IPS-15b (cell line): Measurements from ENCODE around the gene TBPL2.
"Not testable (repeated sequence)": the region's sequence is repeated elsewhere in the genome, so short reads cannot be mapped to it uniquely, and the experiment has no call there.

Experiments
- H3K27me3 ChIP-seq: one replicate; pipeline ENCODE4 v1.6.1; 2013; ENCODE audit warnings: low read length; ENCODE audit not compliant: control insufficient read depth, insufficient read depth
- H3K36me3 ChIP-seq: one replicate; pipeline ENCODE4 v1.6.1; 2013; ENCODE audit warnings: low read length; ENCODE audit not compliant: control insufficient read depth, insufficient read depth
- H3K4me1 ChIP-seq: one replicate; pipeline ENCODE4 v1.6.1; 2013; ENCODE audit warnings: mild to moderate bottlenecking, low read length; ENCODE audit not compliant: control insufficient read depth, insufficient read depth
- H3K4me3 ChIP-seq: one replicate; pipeline ENCODE4 v1.5.1; 2013; ENCODE audit warnings: low read depth, low read length
- H3K9ac ChIP-seq: one replicate; pipeline ENCODE4 v1.6.1; 2013; ENCODE audit warnings: low read depth, mild to moderate bottlenecking, low read length
- H3K9me3 ChIP-seq: one replicate; pipeline ENCODE4 v1.6.1; 2013; ENCODE audit warnings: mild to moderate bottlenecking, low read length; ENCODE audit not compliant: control insufficient read depth, insufficient read depth

Gene TBPL2

DNA sequence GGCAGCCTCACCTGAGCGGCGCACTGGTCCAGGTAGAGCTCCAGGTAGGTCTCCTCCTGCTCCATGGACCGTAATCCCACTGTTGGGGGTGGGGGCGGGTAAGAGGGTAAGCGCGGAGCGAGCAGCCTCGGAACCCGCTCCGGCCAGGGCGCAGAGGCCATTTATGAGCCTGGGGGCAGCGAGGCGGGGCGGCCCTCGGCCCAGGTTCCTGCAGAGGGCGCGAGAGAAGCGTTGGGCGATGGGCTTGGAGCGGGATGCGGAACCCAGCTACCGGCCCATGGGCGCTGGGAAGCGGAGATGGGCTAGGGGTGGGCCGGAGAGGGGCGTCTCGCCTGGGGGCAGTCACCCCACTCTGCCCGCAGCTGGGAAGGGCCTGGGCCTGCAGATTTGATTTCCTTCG lies at the start of gene TBPL2:
TSS of gene TBPL2 (minus strand) at position 232 of the 400 bp plus-strand sequence. CDS start at position 65, 167 bp downstream.
- H3K4me3 ChIP-seq, result peak within 1 kb of the TSS; percentile 37
- no peaks in the 10 kb centered on the region for H3K9me3 ChIP-seq
- no peaks in the 10 kb centered on the region for H3K36me3 ChIP-seq
- H3K4me1 ChIP-seq, result peaks cover 4% of the 10 kb centered on the region
- peak within 1 kb of the TSS; percentile 47 for H3K9ac ChIP-seq
- H3K27me3 ChIP-seq, result no peaks in the 10 kb centered on the region

DNA sequence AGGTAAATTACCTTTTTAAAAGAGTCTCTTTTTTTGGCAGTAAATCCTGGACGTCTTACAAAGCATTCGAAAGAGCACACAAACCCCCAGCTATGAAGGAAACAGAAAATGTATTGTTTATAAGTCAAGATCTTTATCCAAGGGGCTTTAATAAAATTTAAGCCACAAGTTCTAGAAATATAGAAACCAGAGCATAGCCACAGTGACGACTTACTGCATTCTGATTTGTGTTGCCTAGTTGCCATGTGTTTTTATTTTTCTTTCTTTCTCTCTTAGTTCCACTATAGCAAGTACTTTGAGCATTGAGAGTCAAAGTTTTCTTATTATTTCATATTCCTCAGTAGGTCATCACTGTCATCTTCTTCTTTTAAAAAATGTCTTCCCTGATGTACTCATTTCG lies 47.8 kb upstream of the TBPL2 start:
- H3K4me1 ChIP-seq, result no peaks in the 10 kb centered on the region
- H3K4me3 ChIP-seq, result no peak overlapping the region
- H3K27me3 ChIP-seq, result no peaks in the 10 kb centered on the region
- no peaks in the 10 kb centered on the region for H3K36me3 ChIP-seq
- no peaks in the 10 kb centered on the region for H3K9me3 ChIP-seq
- no peak overlapping the region for H3K9ac ChIP-seq

DNA sequence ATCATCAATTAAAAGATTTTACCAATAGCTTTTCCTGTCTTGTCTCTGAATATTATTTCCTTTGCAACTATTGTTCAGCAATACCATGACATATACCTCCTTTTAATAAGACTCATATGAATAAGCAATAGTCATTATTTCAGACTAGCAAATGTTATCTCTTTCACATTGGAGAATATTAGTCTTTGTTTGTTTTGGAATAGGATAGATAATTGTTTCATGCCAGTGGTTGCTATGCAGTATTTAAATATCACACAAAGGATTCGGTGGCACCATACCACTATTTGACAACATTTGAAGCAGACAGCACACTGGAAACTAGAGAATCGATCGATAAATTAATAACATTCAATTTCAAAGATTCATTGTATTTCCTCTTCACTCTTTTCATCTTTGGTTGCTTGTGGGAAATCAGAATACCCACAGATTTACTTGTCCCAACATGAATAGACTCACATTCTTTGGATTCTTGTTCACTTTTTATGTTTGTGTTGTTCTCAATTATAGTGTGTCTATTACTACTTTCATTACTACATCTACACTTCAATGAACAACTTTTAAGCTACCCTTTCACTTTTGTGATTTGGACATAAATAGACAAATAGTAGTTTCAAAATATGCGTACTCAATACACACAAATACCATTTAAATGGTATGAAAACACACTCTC lies 42.7 kb upstream of the TBPL2 start:
- Histone ChIP-seq H3K36me3 (no peaks in the 10 kb centered on the region), H3K4me3 (no peak overlapping the region), H3K27me3 (no peaks in the 10 kb centered on the region), H3K9ac (no peak overlapping the region), H3K9me3 (no peaks in the 10 kb centered on the region), H3K4me1 (no peaks in the 10 kb centered on the region)

DNA sequence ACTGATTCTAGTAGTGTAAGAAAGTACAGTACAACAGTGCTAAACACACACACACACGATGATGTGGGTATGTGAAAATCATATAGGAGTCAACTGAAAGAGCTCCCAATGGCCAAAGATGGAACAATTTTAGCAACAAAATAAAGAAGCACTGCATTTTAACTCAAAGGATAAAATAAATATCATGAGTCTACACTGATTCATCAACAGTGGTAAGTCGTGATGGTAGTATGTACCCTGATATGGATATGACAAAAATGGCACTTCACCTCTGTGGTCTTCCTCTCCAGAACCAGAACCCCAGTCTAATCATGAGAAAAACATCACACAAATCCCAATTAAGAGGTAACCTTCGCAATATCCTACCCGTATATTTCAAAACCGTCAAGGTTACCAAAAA lies 41.4 kb upstream of the TBPL2 start:
- Histone ChIP-seq H3K9me3 (no peaks in the 10 kb centered on the region), H3K27me3 (no peaks in the 10 kb centered on the region), H3K36me3 (no peaks in the 10 kb centered on the region), H3K4me1 (no peaks in the 10 kb centered on the region), H3K9ac (no peak overlapping the region), H3K4me3 (no peak overlapping the region)

DNA sequence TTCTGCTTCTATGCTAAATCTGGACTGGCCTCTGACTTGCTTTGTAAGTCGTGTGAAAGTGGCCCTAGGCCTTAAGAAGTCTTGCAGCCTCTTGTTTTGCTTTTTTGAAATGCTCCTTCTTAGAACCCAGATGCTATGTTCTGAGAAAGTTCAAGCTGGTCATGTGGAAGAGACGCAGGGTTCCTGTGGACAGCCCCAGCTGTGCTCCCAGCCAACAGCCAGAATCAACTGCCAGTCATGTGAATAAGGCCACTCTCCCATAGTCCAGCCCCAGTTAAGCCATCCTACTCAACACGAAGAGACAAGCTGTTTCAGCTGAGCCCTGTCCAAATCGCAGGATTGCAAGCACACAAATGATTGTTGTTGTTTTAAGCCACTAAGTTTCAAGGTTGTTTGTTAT lies 37.3 kb upstream of the TBPL2 start:
- Histone ChIP-seq H3K9me3 (no peaks in the 10 kb centered on the region), H3K9ac (no peak overlapping the region), H3K27me3 (no peaks in the 10 kb centered on the region), H3K4me1 (no peaks in the 10 kb centered on the region), H3K4me3 (no peak overlapping the region), H3K36me3 (no peaks in the 10 kb centered on the region)

DNA sequence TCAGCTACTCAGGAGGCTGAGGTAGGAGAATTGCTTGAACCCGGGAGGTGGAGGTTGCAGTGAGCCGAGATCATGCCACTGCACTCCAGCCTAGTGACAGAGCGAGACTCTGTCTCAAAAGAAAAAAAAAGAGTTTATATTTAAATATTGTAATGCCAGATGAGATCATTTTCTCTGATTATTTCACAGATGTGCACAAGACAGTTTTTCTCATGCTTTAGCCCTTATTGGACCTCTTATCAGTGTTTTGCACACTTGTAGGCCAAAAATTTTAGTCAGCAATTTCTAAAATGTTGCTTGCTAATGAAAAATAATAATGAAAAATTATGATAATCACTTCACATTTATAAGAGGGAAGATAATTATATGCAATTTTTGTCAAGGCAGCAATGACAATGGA lies 36.0 kb upstream of the TBPL2 start:
- H3K4me3 ChIP-seq, H3K36me3 ChIP-seq, H3K27me3 ChIP-seq, H3K9me3 ChIP-seq, H3K9ac ChIP-seq, H3K4me1 ChIP-seq: not testable (repeated sequence)

DNA sequence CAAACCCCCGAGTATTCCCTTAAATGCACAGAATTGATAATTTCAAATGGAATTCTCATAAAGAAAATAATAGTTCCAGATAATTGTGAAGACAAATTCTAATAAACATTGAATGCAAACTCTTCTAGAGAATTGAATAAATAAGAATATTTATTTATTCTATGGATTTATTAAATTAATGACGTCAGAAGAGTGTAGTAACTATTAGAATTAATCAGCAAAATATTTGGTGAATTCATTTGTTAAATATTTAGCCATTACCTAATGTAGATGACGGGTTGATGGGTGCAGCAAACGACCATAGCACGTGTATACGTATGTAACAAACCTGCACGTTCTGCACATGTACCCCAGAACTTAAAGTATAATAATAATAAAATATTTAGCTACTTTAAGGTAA lies 33.4 kb upstream of the TBPL2 start:
- Histone ChIP-seq H3K27me3 (no peaks in the 10 kb centered on the region), H3K9ac (no peak overlapping the region), H3K4me1 (no peaks in the 10 kb centered on the region), H3K36me3 (no peaks in the 10 kb centered on the region), H3K9me3 (no peaks in the 10 kb centered on the region), H3K4me3 (no peak overlapping the region)

DNA sequence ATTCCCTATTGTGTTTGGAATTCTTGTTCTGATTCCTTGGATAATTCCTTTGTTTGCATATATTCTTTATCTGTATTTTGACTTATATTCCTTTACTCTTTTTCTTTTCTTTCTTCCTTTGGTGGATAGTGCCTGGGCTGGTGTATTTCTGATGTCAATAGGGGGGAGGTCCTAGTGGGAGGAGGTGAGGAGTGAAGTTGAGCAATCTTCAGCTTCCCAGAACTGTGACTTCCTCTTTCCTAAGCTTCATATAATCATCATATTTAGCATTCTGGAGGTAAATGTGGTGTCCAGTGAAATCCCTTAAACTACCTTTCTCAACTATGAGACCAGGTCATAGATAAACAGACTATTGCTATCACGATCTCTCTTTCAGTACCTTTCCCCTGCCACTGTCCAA lies 29.6 kb upstream of the TBPL2 start:
- Histone ChIP-seq H3K9me3 (no peaks in the 10 kb centered on the region), H3K27me3 (no peaks in the 10 kb centered on the region), H3K36me3 (no peaks in the 10 kb centered on the region), H3K4me3 (no peak overlapping the region), H3K9ac (no peak overlapping the region), H3K4me1 (no peaks in the 10 kb centered on the region)

DNA sequence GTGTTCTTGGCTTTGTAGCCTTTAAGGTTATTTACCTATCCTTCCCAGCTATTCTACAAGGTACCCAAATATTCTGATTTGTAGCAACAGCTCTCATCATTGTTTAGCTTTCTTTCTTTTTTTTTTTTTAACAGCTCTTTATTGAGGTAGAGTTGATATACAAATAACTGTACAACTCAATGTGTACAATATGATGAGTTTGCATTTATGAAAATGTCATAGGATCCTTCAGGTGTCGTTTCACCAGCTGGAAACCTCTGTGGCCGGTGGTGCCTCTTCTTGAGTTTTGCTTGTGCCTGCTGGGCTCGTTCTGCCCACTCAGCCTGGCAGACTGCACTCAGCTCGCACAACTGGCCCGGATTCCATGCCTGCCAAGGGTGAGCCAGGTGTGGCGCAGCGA lies 26.9 kb upstream of the TBPL2 start:
- no peak overlapping the region for H3K4me3 ChIP-seq
- no peaks in the 10 kb centered on the region for H3K4me1 ChIP-seq
- H3K27me3 ChIP-seq, result no peaks in the 10 kb centered on the region
- H3K9me3 ChIP-seq, result no peaks in the 10 kb centered on the region
- no peaks in the 10 kb centered on the region for H3K36me3 ChIP-seq
- H3K9ac ChIP-seq, result no peak overlapping the region

DNA sequence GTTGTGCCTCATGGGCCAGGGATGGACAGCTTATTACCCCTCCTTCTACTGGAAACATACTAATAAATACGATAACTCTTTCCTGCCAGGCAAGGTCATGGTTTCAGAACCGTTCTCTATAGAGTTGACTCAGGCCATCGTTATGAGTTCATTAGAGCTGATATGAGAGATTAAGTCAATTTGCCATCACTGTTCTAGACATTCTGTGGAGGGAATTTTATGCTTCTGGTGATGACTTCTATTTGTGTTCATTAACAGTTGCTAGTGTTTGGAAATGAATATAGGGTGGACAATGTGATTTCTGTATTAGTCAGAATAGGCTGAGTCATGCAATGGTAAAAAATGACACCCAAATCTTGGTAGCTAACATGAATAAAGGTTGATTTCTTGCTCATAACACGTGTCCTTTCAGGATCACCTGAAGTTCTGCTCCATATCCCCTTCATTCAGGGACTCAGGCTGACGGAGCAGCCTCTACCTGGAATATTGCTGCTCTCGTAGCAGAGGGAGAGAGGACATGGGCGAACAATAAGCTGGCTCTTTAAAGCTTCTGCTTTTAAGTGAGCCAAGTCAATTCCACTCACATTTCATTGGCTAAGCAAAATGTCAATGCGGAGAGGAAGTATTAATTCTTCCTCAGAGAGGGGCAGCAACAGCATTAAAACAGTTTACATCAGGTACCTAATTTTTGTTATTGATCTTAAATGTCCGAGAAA lies 18.5 kb upstream of the TBPL2 start:
- Histone ChIP-seq H3K4me3 (no peak overlapping the region), H3K27me3 (no peaks in the 10 kb centered on the region), H3K36me3 (no peaks in the 10 kb centered on the region), H3K4me1 (peaks cover 4% of the 10 kb centered on the region), H3K9me3 (no peaks in the 10 kb centered on the region), H3K9ac (no peak overlapping the region)

DNA sequence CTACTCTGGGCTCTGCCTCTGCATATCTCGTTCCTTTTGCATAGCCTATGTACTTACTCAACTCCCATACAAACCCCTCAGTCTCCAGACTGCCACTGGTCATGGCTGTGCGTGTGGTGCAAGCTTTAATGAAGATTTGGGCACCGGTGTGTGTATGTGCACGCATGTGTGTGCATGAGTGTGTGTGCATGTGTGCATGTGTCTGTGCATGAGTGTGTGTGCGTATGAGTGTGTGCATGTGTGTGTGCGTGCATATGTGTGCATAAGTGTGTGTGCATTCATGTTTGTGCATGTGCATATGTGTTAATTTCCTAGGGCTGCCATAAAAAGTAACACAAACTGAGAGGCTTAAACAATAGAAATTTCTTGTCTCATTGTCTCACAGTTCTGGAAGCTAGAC lies 17.1 kb upstream of the TBPL2 start:
- Histone ChIP-seq H3K4me3 (no peak overlapping the region), H3K9me3 (no peaks in the 10 kb centered on the region), H3K27me3 (no peaks in the 10 kb centered on the region), H3K36me3 (no peaks in the 10 kb centered on the region), H3K9ac (no peak overlapping the region), H3K4me1 (peaks cover 8% of the 10 kb centered on the region)

DNA sequence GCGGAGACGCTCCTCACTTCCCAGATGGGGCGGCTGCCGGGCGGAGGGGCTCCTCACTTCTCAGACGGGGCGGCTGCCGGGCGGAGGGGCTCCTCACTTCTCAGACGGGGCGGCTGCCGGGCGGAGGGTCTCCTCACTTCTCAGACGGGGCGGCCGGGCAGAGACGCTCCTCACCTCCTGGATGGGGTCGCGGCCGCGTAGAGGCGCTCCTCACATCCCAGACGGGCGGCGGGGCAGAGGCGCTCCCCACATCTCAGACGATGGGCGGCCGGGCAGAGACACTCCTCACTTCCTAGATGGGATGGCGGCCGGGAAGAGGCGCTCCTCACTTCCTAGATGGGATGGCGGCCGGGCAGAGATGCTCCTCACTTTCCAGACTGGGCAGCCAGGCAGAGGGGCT lies 16.0 kb upstream of the TBPL2 start:
- not testable (repeated sequence) for H3K27me3 ChIP-seq, H3K36me3 ChIP-seq, H3K9ac ChIP-seq, H3K9me3 ChIP-seq, H3K4me1 ChIP-seq, H3K4me3 ChIP-seq
